ENCODE data around the gene A3GALT2. TPM values are rescaled to one million over a fixed set of nuclear protein-coding genes. Genes with fewer than 3 reads are reported as not detected.

Gene A3GALT2
- total and polyA plus RNA-seq, 2 donors, result not detected

DNA sequence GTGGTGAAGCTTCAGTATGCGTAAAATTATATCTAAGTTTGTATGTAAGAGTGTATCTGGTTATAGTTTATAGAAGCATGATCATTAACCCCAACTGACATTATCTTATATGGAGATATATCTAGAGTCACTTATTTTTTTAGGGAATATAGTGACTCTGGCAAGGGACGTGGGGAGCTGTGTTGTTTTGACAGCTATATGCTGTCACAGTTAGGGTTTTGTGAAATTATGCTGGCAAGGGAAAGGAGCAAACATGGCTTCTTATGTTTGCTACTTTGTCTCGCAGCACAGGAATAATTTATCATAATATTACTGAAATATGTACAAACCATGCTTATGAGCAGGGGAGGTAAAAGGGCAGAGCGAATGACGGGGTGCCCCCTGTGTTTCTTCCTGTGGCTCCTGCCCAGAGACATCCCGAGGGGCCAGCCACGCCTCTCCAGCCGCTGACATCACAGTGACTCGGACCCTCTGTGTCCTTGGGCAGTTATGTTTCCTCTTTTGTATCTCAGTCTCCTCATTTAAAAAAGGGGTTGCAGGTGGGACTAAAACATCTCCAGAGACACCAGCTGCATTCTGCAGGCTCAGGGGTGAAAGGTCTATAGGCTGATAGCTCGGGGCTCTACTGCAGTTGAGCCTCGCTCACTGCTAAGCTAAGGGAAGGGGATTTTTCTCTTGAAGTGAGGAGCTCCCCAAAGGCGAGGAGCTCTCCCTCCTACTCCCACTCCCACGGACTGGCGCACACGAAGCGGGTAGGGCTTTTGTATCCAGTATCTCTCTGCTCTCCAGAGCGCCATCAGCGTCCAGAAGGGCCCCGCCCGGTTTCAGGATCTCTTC lies 14.9 kb downstream of the A3GALT2 start:
- Histone ChIP-seq H3K36me3 (ENCODE audit: control insufficient read depth in 2 of 2, insufficient read depth in 2 of 2, low read length in 1 of 2) (peaks cover 0 to 2% of the 10 kb centered on the region in 2 donors), H3K27me3 (ENCODE audit: control insufficient read depth in 2 of 2, insufficient read depth in 1 of 2, low read length in 1 of 2) (peaks cover 16 to 29% of the 10 kb centered on the region in 2 donors), H3K27ac (ENCODE audit: low read depth in 1 of 2, low read length in 1 of 2) (no peak overlapping the region), H3K9me3 (ENCODE audit: control insufficient read depth in 2 of 2, insufficient read depth in 1 of 2, low read length in 1 of 2) (peaks cover 0 to 2% of the 10 kb centered on the region in 2 donors), H3K4me1 (ENCODE audit: control insufficient read depth in 2 of 2, insufficient read depth in 2 of 2, low read length in 2 of 2) (peaks cover 4 to 5% of the 10 kb centered on the region in 2 donors), H3K4me3 (ENCODE audit: low read length in 2 of 2) (no peak overlapping the region)
- DNase-seq (ENCODE audit: low read depth in 6 of 9, low spot score in 9 of 9), result no peak
- whole genome bisulfite sequencing, result 74% methylated on average over 20 of the region's 20 CpGs

DNA sequence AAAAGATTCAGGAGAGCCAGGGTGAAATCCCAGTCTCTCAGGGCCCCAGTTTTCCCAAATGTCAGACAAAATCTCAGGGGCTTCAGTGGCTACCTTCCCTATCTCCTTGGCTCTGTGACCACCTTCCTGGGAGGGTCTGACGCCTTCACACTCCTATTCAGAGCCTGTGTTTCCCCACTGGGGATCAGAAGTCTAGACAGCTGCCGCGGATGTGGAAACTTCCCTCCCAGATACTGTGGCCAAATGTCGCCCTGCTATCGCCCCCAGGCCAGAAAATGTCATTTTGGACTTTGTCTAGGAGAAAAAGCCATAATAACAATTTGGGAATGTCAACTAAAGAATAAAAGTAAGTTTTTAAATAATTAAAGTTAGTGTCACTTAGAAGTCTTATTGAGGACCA lies 15.9 kb downstream of the A3GALT2 start:
- Histone ChIP-seq H3K27me3 (ENCODE audit: control insufficient read depth in 2 of 2, insufficient read depth in 1 of 2, low read length in 1 of 2) (peaks cover 16 to 29% of the 10 kb centered on the region in 2 donors), H3K4me1 (ENCODE audit: control insufficient read depth in 2 of 2, insufficient read depth in 2 of 2, low read length in 2 of 2) (peaks cover 4 to 9% of the 10 kb centered on the region in 2 donors), H3K36me3 (ENCODE audit: control insufficient read depth in 2 of 2, insufficient read depth in 2 of 2, low read length in 1 of 2) (peaks cover 0 to 2% of the 10 kb centered on the region in 2 donors), H3K9me3 (ENCODE audit: control insufficient read depth in 2 of 2, insufficient read depth in 1 of 2, low read length in 1 of 2) (peaks cover 0 to 2% of the 10 kb centered on the region in 2 donors), H3K27ac (ENCODE audit: low read depth in 1 of 2, low read length in 1 of 2) (no peak overlapping the region), H3K4me3 (ENCODE audit: low read length in 2 of 2) (no peak overlapping the region)
- DNase-seq (ENCODE audit: low read depth in 6 of 9, low spot score in 9 of 9), result no peak
- 99% methylated on average over 5 of the region's 5 CpGs for WGBS

DNA sequence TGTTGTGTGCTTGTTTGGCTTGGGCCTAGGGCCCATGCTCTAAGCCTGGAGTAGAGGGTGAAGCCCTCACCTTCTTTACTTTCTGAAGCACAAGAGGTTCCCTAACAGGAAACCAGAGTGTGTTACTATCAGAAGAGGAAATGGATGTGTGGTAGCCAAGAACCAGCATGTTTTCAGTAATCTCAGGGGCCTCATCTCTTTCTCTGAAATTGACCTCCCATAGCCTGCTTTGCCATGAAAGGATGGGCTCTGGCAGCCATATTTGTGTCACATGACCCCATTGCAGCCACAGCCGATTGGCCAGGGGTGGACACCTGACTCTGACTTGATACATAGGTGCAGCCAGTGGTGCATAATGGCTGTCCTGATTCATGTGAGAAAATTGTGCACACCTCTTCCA lies 18.6 kb downstream of the A3GALT2 start:
- peaks cover 12 to 20% of the 10 kb centered on the region in 2 donors for H3K36me3 ChIP-seq (ENCODE audit: control insufficient read depth in 2 of 2, insufficient read depth in 2 of 2, low read length in 1 of 2)
- H3K27me3 ChIP-seq (ENCODE audit: control insufficient read depth in 2 of 2, insufficient read depth in 1 of 2, low read length in 1 of 2), result peaks cover 16 to 24% of the 10 kb centered on the region in 2 donors
- H3K4me3 ChIP-seq (ENCODE audit: low read length in 2 of 2), result no peak overlapping the region
- H3K4me1 ChIP-seq (ENCODE audit: control insufficient read depth in 2 of 2, insufficient read depth in 2 of 2, low read length in 2 of 2), result peaks cover 4 to 9% of the 10 kb centered on the region in 2 donors
- no peak overlapping the region for H3K27ac ChIP-seq (ENCODE audit: low read depth in 1 of 2, low read length in 1 of 2)
- WGBS, result 98% methylated on average over 1 of the region's 1 CpG
- DNase-seq (ENCODE audit: low read depth in 6 of 9, low spot score in 9 of 9), result peak in 1 of 9 donors; percentile 17
- peaks cover 0 to 2% of the 10 kb centered on the region in 2 donors for H3K9me3 ChIP-seq (ENCODE audit: control insufficient read depth in 2 of 2, insufficient read depth in 1 of 2, low read length in 1 of 2)

DNA sequence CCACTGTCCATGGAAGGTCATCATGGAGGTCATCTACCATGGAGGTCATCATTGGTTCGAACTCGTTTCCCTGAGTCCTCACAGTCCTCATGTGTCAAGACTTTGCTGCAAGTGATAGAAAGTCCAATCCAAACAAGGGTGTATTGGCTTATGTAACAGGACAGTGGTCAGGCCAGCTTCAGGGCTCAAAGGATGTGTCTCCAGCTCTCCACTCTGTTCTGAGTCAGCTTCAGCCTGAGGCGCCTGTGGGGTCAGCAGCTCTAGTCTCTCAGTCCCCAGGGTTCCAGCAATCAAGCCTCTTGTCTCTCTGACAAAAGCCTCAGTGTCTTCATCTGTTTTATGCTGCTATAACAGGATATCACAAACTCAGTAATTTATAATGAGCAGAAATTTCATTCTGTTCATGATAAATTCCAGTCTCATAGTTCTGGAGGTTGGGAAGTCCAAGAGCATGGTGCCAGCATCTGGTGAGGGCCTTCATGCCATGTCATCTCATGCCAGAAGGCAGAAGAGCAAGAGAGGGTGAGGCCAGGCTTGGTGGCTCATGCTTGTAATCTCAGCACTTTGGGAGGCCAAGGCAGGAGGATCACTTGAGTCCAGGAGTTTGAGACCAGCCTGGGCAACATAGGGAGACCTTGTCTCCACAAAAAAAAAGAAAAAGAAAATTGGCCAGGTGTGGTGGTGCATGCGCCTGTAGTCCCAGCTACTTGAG lies 19.5 kb downstream of the A3GALT2 start:
- no peak overlapping the region for H3K27ac ChIP-seq (ENCODE audit: low read depth in 1 of 2, low read length in 1 of 2)
- no peak overlapping the region for H3K4me3 ChIP-seq (ENCODE audit: low read length in 2 of 2)
- H3K4me1 ChIP-seq (ENCODE audit: control insufficient read depth in 2 of 2, insufficient read depth in 2 of 2, low read length in 2 of 2), result peaks cover 0 to 9% of the 10 kb centered on the region in 2 donors
- 98% methylated on average over 4 of the region's 4 CpGs for WGBS
- peaks cover 17 to 20% of the 10 kb centered on the region in 2 donors for H3K36me3 ChIP-seq (ENCODE audit: control insufficient read depth in 2 of 2, insufficient read depth in 2 of 2, low read length in 1 of 2)
- peaks cover 8 to 15% of the 10 kb centered on the region in 2 donors for H3K27me3 ChIP-seq (ENCODE audit: control insufficient read depth in 2 of 2, insufficient read depth in 1 of 2, low read length in 1 of 2)
- DNase-seq (ENCODE audit: low read depth in 6 of 9, low spot score in 9 of 9), result no peak
- no peaks in the 10 kb centered on the region for H3K9me3 ChIP-seq (ENCODE audit: control insufficient read depth in 2 of 2, insufficient read depth in 1 of 2, low read length in 1 of 2)

DNA sequence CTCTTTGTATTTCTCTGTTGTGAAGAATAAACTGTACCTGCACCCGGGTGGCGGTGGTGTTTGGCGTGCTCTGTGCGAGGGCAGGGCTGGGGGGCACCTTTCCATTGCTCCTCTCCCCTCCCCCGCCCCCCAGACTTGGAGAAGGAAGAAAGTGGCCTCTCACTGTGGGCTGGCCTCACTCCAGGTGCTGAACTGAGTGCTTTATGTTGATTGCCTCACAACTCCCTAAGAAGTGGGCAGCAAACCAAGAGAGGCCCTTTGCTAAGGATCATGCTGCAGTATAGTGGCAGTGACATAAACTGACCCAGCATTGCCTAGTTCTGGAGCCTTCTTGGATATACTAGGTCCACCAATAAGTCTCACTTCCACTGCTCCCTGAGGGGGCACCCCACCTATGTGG lies 20.2 kb downstream of the A3GALT2 start:
- H3K9me3 ChIP-seq (ENCODE audit: control insufficient read depth in 2 of 2, insufficient read depth in 1 of 2, low read length in 1 of 2), result no peaks in the 10 kb centered on the region
- peaks cover 24 to 26% of the 10 kb centered on the region in 2 donors for H3K36me3 ChIP-seq (ENCODE audit: control insufficient read depth in 2 of 2, insufficient read depth in 2 of 2, low read length in 1 of 2)
- peaks cover under 1 to 8% of the 10 kb centered on the region in 2 donors for H3K27me3 ChIP-seq (ENCODE audit: control insufficient read depth in 2 of 2, insufficient read depth in 1 of 2, low read length in 1 of 2)
- WGBS, result 92% methylated on average over 5 of the region's 5 CpGs
- DNase-seq (ENCODE audit: low read depth in 6 of 9, low spot score in 9 of 9), result no peak
- peaks cover 0 to 9% of the 10 kb centered on the region in 2 donors for H3K4me1 ChIP-seq (ENCODE audit: control insufficient read depth in 2 of 2, insufficient read depth in 2 of 2, low read length in 2 of 2)
- no peak overlapping the region for H3K27ac ChIP-seq (ENCODE audit: low read depth in 1 of 2, low read length in 1 of 2)
- H3K4me3 ChIP-seq (ENCODE audit: low read length in 2 of 2), result no peak overlapping the region

DNA sequence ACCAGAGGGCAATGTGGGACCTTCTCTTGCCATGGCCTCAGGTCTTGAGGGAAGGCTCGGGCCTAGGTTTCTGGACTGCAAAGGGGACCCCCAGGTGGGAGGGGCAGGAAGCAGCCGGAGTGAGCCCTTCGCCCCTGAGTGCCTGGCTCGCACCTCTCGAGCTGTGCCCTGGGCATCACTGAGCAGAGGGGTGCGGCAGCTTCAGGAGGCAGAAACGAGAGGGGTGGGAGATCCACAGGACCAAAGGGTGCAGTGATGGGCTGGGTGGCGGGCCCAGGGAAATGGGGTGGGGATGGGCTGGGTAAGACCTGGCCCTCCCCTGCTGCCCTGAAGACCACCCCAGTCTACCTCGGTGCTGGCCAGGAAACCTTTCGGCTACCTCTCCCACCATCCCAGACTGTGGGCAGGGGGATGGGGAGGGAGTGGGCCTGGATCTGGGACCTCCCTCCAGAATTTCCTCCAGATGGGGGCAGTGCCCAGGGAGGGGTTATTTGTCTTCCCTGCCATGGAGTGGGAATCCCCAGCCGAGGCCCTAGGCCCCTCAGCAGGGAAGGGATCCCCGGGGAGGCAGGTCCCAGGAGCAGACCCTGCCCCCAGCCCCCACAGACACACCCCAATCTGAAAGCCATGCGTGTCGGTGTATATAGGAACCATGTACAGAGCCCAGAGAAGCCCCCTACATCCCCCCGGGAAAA lies 21.3 kb downstream of the A3GALT2 start:
- H3K4me1 ChIP-seq (ENCODE audit: control insufficient read depth in 2 of 2, insufficient read depth in 2 of 2, low read length in 2 of 2), result peaks cover 0 to 13% of the 10 kb centered on the region in 2 donors
- H3K36me3 ChIP-seq (ENCODE audit: control insufficient read depth in 2 of 2, insufficient read depth in 2 of 2, low read length in 1 of 2), result peaks cover 31 to 32% of the 10 kb centered on the region in 2 donors
- no peak for DNase-seq (ENCODE audit: low read depth in 6 of 9, low spot score in 9 of 9)
- no peaks in the 10 kb centered on the region for H3K9me3 ChIP-seq (ENCODE audit: control insufficient read depth in 2 of 2, insufficient read depth in 1 of 2, low read length in 1 of 2)
- no peaks in the 10 kb centered on the region for H3K27me3 ChIP-seq (ENCODE audit: control insufficient read depth in 2 of 2, insufficient read depth in 1 of 2, low read length in 1 of 2)
- no peak overlapping the region for H3K27ac ChIP-seq (ENCODE audit: low read depth in 1 of 2, low read length in 1 of 2)
- no peak overlapping the region for H3K4me3 ChIP-seq (ENCODE audit: low read length in 2 of 2)
- 97% methylated on average over 15 of the region's 15 CpGs for WGBS

DNA sequence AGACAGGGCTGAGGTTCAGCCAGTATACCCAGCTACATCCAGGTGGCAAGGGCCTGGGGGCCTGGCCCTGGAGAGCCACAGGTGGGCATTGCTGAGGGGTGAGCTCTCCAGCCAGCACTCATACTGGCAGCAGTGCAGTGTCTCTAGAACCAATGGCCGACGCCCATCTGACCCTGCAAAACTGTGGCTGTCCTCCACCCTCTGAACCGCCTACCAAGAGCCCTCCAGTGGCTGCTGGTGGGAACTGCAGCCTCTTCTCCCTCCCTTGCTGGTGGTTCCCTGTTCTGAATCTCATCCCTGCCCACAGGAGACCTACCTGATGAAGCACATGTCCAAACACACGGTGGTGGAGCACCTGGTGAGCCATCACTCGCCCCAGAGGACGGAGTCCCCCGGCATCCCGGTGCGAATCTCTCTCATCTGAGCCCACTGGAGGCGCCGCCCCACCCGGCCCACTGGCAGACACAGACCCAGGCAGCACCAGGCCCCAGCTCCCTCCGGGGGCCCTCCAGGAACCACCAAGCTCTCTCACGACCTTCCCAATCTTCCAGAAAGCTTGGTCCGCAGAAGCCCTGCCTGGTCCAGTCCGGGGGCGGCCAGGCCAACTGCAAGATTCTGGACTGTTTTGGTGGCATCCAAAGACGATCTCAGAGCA lies 22.1 kb downstream of the A3GALT2 start:
- peak in 6 of 9 donors; percentile 23 to 61 (median 40) for DNase-seq (ENCODE audit: low read depth in 6 of 9, low spot score in 9 of 9)

DNA sequence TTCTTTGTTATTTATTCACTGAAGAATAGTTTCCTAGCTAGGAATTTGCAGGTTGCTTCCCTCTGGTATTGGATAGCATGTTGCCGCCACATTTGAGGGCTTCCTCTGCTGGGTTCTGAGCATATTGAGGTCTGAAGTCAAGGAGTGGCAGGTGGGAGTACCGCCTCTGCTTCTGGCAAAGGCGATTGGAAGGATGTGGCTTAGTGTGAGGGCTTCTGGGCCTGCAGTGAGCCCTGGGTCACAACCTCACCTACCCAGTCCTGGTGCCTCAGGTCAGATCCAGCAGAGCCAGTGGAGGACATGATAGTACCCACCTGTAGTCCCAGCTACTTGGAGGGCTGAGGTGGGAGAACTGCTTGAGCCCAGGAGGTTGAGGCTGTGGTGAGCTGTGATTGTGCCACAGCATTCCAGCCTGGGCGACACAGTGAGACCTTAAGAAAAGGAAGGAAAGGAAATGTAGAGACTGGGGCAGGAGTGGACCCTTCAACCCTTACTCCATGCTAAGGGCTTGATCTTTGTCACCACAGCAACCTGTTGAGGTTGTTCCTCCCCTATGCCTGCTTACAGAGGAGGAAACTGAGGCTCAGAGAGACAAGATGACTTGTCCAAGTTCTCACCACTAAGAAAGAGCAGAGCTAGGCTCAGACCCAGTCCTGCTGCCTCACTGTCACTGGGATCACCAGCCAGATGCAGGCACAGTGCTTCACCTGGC lies 22.8 kb downstream of the A3GALT2 start:
- no peak for DNase-seq (ENCODE audit: low read depth in 6 of 9, low spot score in 9 of 9)
- Histone ChIP-seq H3K9me3 (ENCODE audit: control insufficient read depth in 2 of 2, insufficient read depth in 1 of 2, low read length in 1 of 2) (no peaks in the 10 kb centered on the region), H3K27me3 (ENCODE audit: control insufficient read depth in 2 of 2, insufficient read depth in 1 of 2, low read length in 1 of 2) (no peaks in the 10 kb centered on the region), H3K4me3 (ENCODE audit: low read length in 2 of 2) (no peak overlapping the region), H3K36me3 (ENCODE audit: control insufficient read depth in 2 of 2, insufficient read depth in 2 of 2, low read length in 1 of 2) (peaks cover 40 to 45% of the 10 kb centered on the region in 2 donors), H3K27ac (ENCODE audit: low read depth in 1 of 2, low read length in 1 of 2) (no peak overlapping the region), H3K4me1 (ENCODE audit: control insufficient read depth in 2 of 2, insufficient read depth in 2 of 2, low read length in 2 of 2) (peaks cover 0 to 13% of the 10 kb centered on the region in 2 donors)
- WGBS, result 95% methylated on average over 4 of the region's 4 CpGs

More for the DNA sequence above, 22.1 kb downstream of the A3GALT2 start:
- Histone ChIP-seq H3K4me3 (ENCODE audit: low read length in 2 of 2) (no peak overlapping the region), H3K36me3 (ENCODE audit: control insufficient read depth in 2 of 2, insufficient read depth in 2 of 2, low read length in 1 of 2) (peaks cover 38% of the 10 kb centered on the region in 2 donors), H3K27ac (ENCODE audit: low read depth in 1 of 2, low read length in 1 of 2) (no peak overlapping the region), H3K4me1 (ENCODE audit: control insufficient read depth in 2 of 2, insufficient read depth in 2 of 2, low read length in 2 of 2) (peaks cover 0 to 13% of the 10 kb centered on the region in 2 donors), H3K27me3 (ENCODE audit: control insufficient read depth in 2 of 2, insufficient read depth in 1 of 2, low read length in 1 of 2) (no peaks in the 10 kb centered on the region), H3K9me3 (ENCODE audit: control insufficient read depth in 2 of 2, insufficient read depth in 1 of 2, low read length in 1 of 2) (no peaks in the 10 kb centered on the region)
- WGBS, result 89% methylated on average over 18 of the region's 18 CpGs

Measured in thymus (tissue), 11 donors.